Muscle of back (tissue), 13 donors: ENCODE data around the gene COL11A1. TPM values are rescaled to one million over a fixed set of nuclear protein-coding genes. Genes with fewer than 3 reads are reported as not detected.
"Not testable (repeated sequence)": the region's sequence is repeated elsewhere in the genome, so short reads cannot be mapped to it uniquely, and the experiment has no call there.

Experiments
- DNase-seq, 3 donors: peaks; one replicate each; pipeline versions ENCODE4 v3.0.0 to v3.0.0-alpha.2; 2013
- long read RNA-seq, 9 donors: transcript quantifications; one replicate each; lab custom pipeline, GENCODE V29; 2026
- polyA plus RNA-seq, 10 donors: library from polyadenylated mRNA; unstranded; fragments of 120-200 nt; gene quantifications; one replicate each; pipeline ENCODE4 v1.2.1, GENCODE V29; 2013; ENCODE audit not compliant: insufficient read length in 10 of 10

COL11A1 gene
- 100 to 1,000 TPM in 6 of 10 donors, 10 to 100 TPM in 4; 19.2 to 224 (median 133) TPM for polyA plus RNA-seq
- long read RNA-seq, donor 1, partial matches to known transcripts, result 26 of 31 reads
- long read RNA-seq, donor 1, other reads (novel, unspliced or antisense), result 0 of 31 reads
- long read RNA-seq, donor 2, partial matches to known transcripts, result 8 of 11 reads
- long read RNA-seq, donor 2, other reads (novel, unspliced or antisense), result 0 of 11 reads
- long read RNA-seq, donor 3, result 0 reads
- long read RNA-seq, donor 4, full-length matches to known transcripts, result 7 of 40 reads
- long read RNA-seq, donor 4, partial matches to known transcripts, result 33 of 40 reads
- long read RNA-seq, donor 4, other reads (novel, unspliced or antisense), result 0 of 40 reads
- long read RNA-seq, donor 5, partial matches to known transcripts, result 18 of 21 reads
- long read RNA-seq, donor 5, other reads (novel, unspliced or antisense), result 0 of 21 reads
- long read RNA-seq, donor 6, full-length matches to known transcripts, result 5 of 33 reads
- long read RNA-seq, donor 6, partial matches to known transcripts, result 28 of 33 reads
- long read RNA-seq, donor 6, other reads (novel, unspliced or antisense), result 0 of 33 reads
- long read RNA-seq, donor 7, full-length matches to known transcripts, result 2 of 17 reads
- long read RNA-seq, donor 7, partial matches to known transcripts, result 15 of 17 reads
- long read RNA-seq, donor 7, other reads (novel, unspliced or antisense), result 0 of 17 reads
- long read RNA-seq, donor 8, partial matches to known transcripts, result 7 of 8 reads
- long read RNA-seq, donor 8, other reads (novel, unspliced or antisense), result 0 of 8 reads
- long read RNA-seq, donor 9, result 0 reads

DNA sequence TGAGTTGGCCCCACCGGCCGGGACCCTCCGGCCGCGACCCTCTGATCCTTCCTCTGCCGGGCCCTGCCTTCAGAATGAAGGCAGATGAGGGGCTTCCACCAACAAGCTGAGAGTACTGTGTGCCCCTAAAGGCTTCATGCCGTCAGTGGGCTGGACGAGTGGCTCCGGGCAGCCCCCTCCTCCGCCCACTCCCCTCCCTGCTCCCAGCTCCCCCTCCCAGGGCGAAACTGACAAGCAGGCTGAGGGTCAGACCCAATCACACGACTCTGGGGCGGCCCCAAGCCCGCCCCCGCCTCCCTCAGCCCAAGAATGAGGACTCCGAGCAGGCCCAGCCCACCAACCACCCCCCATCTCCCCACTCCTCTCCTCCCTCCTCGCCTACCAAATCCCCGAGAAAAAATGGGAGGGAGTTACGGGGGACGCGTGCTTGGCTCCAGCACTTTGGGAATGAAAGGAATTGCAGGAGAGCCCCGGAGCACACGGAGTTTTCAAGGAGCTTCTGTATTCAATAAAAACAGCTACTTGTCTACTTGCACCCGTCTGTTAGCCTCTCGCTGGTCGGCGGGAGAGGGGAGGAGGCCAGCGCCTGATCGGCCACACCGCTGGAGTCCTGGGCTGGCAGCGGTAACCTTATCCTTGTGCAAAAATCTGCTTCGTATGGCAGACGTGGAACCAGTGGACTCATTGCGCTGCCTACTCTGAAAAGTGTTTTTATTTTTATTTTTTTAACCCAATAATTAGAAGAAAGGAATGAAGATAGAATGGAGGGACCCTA, at the start of gene COL11A1:
COL11A1 (minus strand) TSS at position 147 of the 775 bp plus-strand sequence. CDS start 344 bp downstream, outside the sequence.
- DNase-seq, result peak; percentile 49 to 87 (median 76)

- DNase-seq, result no peak
Measured at GRCh38 chr1:103156966-103157365, 48.6 kb upstream of the COL11A1 start.

DNA sequence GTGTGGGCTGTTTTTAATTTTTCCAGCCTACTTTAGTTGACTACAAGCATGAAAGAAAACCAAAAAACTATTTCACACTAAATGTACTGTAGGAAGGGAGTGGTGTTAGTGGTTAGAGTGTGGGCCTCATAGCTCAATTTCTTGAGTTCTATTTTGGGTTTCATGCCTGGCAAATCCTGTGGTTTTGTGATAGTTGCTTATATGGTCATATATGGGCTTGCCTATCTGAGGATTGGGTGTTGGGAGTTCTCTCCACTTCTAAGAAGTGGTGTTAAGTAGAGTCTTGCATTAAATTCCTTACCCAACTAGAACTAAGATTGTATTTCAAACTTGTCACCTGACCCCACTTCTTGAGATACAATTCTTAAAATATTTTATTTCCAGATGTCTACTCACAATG, 37.8 kb upstream of the COL11A1 start:
- peak in 1 of 3 donors; percentile 17 for DNase-seq

- DNase-seq, result no peak
Measured at GRCh38 chr1:103145449-103145848, 37.1 kb upstream of the COL11A1 start.

DNA sequence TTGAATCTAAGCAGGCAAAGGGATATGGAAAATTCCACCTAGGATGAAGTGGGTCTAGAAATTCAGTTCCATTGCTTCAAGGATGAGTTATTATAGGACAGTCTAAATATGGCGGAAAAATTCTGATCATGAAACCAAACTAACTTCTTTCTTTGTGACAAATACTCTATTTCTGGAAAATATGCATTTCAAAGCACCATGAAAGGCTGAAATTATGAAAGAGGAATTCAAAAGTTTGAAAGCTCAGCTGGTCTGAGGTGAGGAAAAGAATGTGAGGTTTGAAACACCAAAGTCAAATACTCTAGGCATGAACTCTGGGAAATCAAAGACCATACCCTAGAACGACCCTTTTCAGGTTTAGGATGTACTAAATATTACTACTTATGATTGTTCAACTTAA, 36.4 kb upstream of the COL11A1 start:
- DNase-seq, result no peak

DNA sequence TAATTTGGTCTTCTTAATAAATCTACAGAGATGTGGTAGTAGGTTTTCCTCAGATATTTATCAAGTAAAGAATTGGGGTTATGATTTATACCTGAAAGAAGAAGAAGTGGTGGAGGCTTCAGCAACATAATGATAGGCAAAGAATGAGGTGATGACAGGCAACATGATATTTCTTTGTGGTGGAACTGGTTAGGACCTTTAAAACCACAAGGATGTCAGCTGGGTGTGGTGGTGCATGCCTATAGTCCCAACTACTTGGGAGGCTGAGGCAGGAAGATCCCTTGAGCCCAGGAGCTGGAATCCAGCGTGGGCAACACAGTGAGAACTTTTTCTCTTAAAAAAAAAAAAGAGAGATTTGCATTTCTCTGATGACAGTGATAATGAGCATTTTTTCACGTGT, 34.1 kb upstream of the COL11A1 start:
- no peak for DNase-seq

DNA sequence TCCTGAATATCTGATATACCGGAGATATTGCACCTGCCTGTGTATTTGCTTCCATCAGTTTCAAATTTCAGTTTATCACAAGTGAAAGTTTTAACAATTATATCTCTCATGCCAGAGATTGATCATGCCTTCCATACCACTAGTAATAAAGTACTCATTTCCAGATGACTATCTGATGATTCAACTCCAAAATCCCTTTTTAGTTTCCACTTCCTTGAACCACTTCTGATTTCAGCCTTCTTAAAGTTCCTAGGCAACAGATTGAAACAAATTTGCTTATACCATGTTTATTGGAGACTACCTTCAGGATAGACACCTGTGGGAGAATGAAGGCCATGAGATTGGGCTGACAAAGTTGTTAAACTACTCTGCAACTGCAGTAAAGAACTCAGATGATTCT, 21.5 kb upstream of the COL11A1 start:
- no peak for DNase-seq

- peak in 1 of 3 donors; percentile 75 for DNase-seq
Measured at GRCh38 chr1:103129255-103129654, 20.9 kb upstream of the COL11A1 start.

DNA sequence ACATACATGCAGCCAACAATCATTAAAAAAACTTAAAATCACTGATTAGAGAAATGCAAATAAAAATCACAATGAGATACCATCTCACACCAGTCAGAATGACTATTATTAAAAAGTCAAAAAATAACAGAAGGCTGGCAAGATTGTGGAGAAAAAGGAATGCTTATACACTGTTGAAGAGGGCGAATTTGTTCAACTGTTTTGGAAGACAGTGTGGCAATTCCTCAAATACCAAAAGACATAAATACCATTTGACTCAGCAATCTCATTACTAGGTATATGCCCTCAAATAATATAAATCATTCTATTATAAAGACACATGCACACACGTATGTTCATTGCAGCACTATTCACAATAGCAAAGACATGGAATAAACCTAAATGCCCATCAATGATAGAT, 19.9 kb upstream of the COL11A1 start:
- not testable (repeated sequence) for DNase-seq

DNA sequence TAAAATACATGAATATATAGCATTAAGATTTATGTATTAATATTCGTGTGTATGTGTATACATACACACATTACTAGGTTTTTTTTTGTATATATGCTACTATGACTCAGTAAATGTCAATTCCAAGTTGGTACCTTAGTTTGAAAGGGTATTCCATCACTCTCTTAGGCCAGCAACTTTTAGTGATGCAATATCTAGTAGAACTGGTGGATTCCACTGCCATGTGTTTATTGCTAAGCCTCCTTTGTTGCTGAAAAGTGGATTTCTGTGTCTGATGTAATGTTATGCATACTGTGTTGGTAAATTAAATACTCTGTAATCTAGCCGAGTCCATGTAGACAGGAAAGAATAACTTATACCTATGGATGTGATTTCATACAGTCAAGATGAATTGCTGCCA, 16.9 kb upstream of the COL11A1 start:
- no peak for DNase-seq

GRCh38 chr1:103122983-103123720, 14.8 kb upstream of the COL11A1 start:
- DNase-seq, result no peak

DNA sequence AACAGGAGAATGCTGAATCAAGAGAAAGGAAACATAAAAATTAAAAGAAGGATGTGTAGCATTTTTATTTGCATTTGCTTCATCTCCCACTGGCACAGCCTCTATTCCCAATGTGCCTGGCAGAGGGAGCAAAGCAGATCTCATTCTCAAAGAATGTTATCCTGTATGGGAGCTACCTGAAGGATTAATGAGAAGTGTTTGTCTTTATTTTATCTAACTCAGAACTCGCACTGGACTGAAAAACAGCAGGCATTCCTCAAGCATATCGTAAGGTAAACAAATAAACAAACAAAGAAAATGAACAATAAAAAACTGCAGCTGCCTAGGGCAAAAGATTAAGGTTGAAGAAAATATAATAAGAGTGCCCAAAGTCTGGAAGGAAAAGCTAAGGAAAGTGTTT, 12.7 kb upstream of the COL11A1 start:
- DNase-seq, result no peak

DNA sequence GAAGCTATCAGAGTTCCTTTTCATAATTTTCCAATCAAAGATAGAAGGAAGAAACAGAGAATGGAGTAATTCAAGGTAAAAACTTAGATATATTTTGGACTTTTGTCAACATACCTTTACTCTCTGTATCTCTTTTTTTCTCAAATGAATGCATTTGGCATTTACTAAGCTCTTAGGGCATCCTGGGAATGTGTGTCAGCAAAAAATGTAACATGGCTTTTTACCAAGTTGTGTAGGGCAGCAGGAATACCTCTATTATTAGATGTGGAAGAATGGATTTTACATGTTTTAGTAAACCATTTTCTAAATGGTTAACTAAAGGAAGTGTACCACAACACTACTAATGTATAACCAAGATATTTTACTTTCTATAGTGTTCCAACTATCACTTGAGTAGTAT, 4.2 kb upstream of the COL11A1 start:
- DNase-seq, result no peak

- no peak for DNase-seq
Measured at GRCh38 chr1:103111926-103112325, 3.6 kb upstream of the COL11A1 start.

DNA sequence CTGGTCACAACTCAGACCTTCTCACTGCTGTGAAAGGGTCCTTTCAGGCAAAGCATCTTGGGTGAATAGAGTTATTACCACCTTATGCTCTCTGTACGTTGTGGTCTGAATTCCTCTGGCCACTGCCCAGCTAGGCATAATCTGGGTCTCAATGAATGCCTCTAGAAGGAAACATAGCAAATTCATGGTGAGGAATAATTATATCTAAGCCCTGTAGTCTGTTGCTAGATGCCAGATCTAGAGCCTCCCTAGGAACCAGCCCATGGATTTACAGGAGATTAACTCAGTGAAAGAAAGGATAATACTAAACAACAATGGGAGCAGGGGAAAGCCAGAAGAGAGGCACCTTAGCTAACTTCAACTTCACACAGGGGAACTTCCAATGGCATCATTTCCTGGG, 2.4 kb upstream of the COL11A1 start:
- no peak for DNase-seq

DNA sequence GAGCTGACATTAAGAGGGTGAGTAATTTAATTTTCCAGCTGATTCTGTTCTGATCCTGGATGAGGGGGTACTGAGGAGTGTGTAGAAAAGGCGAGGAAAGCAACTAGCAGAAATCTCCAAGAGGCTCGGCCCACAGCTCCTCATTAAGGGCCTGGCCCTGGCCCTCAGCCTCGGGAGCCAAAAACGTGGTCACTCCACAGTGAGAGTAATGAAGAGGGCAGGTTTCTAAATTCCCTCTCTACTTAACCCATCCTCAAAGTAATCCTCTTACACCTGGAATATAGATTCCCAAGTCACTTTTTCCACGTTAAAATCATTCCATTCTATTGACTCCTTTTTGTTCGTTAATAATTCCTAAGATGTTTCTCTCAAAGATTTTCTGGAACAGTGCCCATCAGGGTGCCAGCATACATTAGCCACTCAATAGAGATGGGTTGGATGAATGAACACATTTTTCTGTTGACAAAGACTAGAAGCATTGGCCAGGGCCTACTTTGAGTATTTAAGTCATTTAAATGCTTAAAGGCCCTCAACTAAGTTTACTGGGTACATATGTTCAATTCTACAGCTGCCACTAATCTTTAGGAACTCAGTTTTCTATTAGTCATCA, 1.1 kb upstream of the COL11A1 start:
- DNase-seq, result peak in 2 of 3 donors; percentile 20 to 41

DNA sequence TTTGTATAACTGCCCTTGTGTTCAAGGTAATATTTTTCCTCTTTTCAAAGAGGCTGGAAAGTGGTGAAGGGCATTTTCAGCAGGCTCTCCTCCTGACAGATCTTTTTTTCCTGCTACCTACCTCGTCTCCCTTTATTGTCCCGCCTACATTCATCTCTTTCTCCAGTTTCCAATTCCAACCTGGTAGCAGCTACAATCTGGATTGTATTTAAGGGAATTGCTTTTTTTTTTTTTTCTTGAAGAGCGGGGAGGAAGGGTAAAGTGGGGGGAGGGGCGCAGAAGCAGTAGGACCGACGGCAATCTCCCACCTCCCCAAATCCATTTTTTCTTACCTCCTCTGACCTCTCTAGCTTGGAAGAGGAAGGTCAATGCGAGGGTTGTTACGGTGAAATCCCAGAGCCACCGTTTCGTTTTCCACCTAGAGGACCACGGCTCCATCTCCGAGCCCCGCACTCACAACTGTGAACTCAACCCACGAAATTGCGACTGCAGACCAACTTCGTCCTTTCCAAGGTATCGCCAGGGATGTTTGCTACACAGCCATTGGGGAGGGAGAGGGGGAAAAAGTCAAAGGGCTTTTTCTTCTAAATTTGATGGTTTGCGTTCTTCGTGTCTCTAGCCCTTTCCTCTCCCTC, 464 bp downstream of the COL11A1 start:
- peak in 2 of 3 donors; percentile 13 to 53 for DNase-seq

GRCh38 chr1:103106426-103107341, 1.6 kb downstream of the COL11A1 start:
- DNase-seq, result peak; percentile 33 to 78 (median 54)

DNA sequence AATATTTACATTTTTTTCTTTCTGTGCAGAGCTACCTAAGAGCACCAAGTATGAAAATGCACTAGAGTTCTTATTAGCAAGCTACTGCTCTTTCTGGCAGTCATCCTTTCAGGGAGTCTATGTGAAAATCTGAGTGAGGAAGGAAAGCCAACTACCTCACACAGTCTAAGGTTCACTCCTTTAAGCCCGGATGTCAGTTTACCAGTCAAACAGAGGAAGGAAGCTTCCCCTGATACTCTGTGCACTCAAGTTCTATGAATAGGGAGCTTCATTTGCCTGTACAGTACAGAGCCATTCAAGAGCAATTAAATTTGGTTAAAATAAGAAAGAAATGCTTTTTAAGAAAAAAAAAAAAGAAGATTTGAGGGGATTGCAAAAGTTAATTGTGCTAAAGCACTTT, 6.9 kb downstream of the COL11A1 start:
- no peak for DNase-seq
